ENCODE results near the gene ATP8B1. TPM values are rescaled to one million over a fixed set of nuclear protein-coding genes. Genes with fewer than 3 reads are reported as not detected.

Gene ATP8B1
- total RNA-seq, 4 donors from 2014 or later = 17.4 to 26.2 (median 23.4) TPM

DNA sequence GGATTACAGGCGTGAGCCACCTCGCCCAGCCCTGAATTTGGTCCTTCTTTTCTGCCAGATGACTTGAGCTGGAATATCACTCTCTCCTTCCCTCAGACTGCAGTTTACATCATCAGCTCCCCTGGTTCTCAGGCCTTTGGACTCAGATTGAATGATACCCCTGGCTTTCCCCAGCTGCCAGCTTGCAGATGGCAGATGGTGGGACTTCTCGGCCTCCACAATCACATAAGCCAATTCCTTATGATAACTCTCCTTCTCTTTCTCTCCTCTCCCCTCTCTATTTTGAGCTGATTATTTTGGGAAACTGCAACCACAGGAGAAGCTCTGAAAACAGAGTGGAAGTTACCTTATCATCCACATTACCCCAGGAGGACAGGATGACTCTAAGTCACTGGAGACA, 33.4 kb upstream of the ATP8B1 start:
- no peak overlapping the region for H3K27ac ChIP-seq
- TF ChIP-seq, protein P1, sequence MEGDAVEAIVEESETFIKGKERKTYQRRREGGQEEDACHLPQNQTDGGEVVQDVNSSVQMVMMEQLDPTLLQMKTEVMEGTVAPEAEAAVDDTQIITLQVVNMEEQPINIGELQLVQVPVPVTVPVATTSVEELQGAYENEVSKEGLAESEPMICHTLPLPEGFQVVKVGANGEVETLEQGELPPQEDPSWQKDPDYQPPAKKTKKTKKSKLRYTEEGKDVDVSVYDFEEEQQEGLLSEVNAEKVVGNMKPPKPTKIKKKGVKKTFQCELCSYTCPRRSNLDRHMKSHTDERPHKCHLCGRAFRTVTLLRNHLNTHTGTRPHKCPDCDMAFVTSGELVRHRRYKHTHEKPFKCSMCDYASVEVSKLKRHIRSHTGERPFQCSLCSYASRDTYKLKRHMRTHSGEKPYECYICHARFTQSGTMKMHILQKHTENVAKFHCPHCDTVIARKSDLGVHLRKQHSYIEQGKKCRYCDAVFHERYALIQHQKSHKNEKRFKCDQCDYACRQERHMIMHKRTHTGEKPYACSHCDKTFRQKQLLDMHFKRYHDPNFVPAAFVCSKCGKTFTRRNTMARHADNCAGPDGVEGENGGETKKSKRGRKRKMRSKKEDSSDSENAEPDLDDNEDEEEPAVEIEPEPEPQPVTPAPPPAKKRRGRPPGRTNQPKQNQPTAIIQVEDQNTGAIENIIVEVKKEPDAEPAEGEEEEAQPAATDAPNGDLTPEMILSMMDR (IDR thresholded peaks at IDR 0.05) = no peak
- TF ChIP-seq POLR2A (IDR thresholded peaks at IDR 0.05) (no peak), POLR2AphosphoS5 (IDR thresholded peaks at IDR 0.05) (no peak)
- H3K4me3 ChIP-seq = no peak overlapping the region
- peaks cover 0 to 4% (median 0%) of the 10 kb centered on the region in 3 donors for H3K9me3 ChIP-seq
- WGBS, 2 donors (ENCODE audit: low coverage in 1 of 2) = 100% methylated on average over 2 to 3 of the region's 3 CpGs
- no peaks in the 10 kb centered on the region for H3K27me3 ChIP-seq
- no peaks in the 10 kb centered on the region for H3K36me3 ChIP-seq
- no peak for ATAC-seq
- H3K4me1 ChIP-seq = no peaks in the 10 kb centered on the region

DNA sequence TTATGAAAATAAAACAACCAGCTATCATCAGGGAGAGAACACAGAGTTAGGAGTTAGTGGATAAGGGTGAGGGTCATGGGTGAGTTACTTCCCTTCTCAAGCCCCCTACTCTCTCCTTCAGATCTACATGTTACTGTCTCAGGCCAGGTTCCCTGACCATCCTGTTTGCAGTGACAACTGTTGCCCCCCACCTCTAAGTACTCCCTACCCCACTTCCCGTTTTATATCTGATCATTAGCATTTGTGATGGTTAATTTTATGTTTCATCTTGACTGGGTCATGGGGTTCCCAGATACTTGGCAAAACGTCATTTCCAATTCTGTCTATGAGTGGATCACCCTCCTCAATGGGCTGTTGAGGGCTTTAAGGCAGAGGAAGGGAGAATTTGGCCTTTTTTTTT, 32.8 kb upstream of the ATP8B1 start:
- Histone ChIP-seq H3K27me3 (no peaks in the 10 kb centered on the region), H3K4me3 (no peak overlapping the region), H3K9me3 (peaks cover 0 to 4% (median 0%) of the 10 kb centered on the region in 3 donors), H3K4me1 (no peaks in the 10 kb centered on the region), H3K27ac (no peak overlapping the region), H3K36me3 (no peaks in the 10 kb centered on the region)
- TF ChIP-seq EP300 (IDR thresholded peaks at IDR 0.05) (no peak), POLR2A (IDR thresholded peaks at IDR 0.05) (no peak), POLR2AphosphoS5 (IDR thresholded peaks at IDR 0.05) (no peak)
- TF ChIP-seq, protein P1 (IDR thresholded peaks at IDR 0.05) = no peak
- no peak for ATAC-seq
- 93 to 100% methylated on average over 2 of the region's 2 CpGs for WGBS, 2 donors (ENCODE audit: low coverage in 1 of 2)

DNA sequence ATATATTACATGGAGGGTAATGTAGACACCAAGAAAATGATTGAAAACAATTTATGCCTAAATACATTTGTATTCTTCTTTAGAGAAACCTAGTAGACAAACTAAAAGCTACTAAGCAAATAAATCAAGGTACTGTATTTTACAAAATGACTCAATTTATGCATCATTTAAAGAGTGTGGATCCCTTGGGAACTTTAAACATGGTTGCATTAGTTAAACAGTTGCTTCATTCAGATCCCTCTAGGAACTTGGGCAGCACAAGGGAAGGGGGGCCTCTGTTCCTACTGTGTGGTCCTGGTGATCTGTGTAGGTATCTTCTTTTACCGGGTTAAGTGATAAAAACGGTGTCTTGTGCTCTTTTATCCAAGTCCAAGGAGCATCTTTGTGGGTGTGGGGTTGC, 31.5 kb upstream of the ATP8B1 start:
- ATAC-seq = no peak
- WGBS, 2 donors (ENCODE audit: low coverage in 1 of 2) = no CpG with 5 or more reads among the region's 2 CpGs

DNA sequence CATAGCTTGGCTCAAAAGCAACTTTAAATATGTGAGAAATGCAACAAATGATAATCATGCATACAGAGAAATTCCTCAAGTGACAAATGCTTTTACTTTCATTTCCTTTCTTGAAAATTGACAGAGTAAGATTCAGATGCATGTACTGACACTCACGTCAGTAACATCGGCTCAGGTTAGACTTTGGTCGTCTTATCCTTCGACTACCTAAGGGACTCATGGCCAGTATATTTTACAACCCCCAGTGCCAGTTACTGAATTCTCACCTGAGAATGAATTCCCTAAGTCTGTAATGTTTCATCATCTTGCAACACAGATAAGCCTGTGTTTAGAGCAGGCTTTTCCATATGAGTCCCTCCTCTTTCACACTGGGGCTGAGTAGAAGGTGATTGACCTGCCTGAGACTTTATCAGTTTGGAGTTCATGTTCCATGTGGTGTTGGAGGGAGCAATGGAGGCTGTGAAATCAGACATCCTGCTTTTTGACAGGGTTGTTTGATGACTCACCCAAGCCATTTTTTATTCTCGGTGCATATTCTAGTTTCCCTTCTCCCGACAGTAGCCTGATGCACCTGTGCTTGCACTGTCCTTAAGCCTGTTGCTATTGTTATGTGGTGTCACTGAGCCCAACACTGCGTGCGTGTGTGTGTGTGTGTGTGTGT, 30.5 kb upstream of the ATP8B1 start:
- no peak for TF ChIP-seq POLR2A (IDR thresholded peaks at IDR 0.05)
- TF ChIP-seq, protein P1 (IDR thresholded peaks at IDR 0.05) = no peak
- no peak for TF ChIP-seq POLR2AphosphoS5 (IDR thresholded peaks at IDR 0.05)
- no peak for TF ChIP-seq EP300 (IDR thresholded peaks at IDR 0.05)
- no peak for ATAC-seq
- WGBS, 2 donors (ENCODE audit: low coverage in 1 of 2) = 49 to 63% methylated on average over 8 of the region's 8 CpGs
- H3K36me3 ChIP-seq = no peaks in the 10 kb centered on the region
- no peaks in the 10 kb centered on the region for H3K4me1 ChIP-seq
- peaks cover 0 to 4% (median 0%) of the 10 kb centered on the region in 3 donors for H3K9me3 ChIP-seq
- no peaks in the 10 kb centered on the region for H3K27me3 ChIP-seq
- no peak overlapping the region for H3K27ac ChIP-seq
- H3K4me3 ChIP-seq = no peak overlapping the region

More for the DNA sequence above, 31.5 kb upstream of the ATP8B1 start:
- Histone ChIP-seq H3K4me3 (no peak overlapping the region), H3K27ac (no peak overlapping the region), H3K27me3 (no peaks in the 10 kb centered on the region), H3K4me1 (no peaks in the 10 kb centered on the region), H3K36me3 (no peaks in the 10 kb centered on the region), H3K9me3 (peaks cover 0 to 4% (median 0%) of the 10 kb centered on the region in 3 donors)
- TF ChIP-seq POLR2AphosphoS5 (IDR thresholded peaks at IDR 0.05) = no peak
- TF ChIP-seq, protein P1 (IDR thresholded peaks at IDR 0.05) = no peak
- no peak for TF ChIP-seq EP300 (IDR thresholded peaks at IDR 0.05)
- no peak for TF ChIP-seq POLR2A (IDR thresholded peaks at IDR 0.05)

DNA sequence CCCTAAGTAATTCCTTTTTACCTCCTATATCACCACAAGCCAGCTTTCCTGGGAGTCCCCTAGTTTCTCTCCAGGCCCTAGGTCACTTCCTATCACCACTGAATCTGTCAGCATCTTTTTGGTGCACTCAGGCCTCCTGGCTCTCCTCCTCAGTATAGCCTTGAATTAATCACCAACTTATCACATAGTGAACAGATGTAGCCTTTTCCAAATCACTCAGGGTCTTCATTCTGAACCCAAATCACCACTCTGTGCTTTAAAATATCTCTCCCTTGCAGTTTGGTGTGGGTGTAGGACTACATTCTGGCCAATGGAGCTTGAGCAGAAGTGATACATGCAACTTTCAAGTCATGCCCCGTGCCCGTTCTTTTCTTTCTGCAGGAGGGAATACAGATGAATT, 29.6 kb upstream of the ATP8B1 start:
- 100% methylated on average over 1 of the region's 2 CpGs; no CpG with 5 or more reads in 1 of the 2 donors for WGBS, 2 donors (ENCODE audit: low coverage in 1 of 2)

More for the DNA sequence above, 29.6 kb upstream of the ATP8B1 start:
- no peaks in the 10 kb centered on the region for H3K36me3 ChIP-seq
- no peaks in the 10 kb centered on the region for H3K27me3 ChIP-seq
- H3K9me3 ChIP-seq = peaks cover 0 to 4% (median 0%) of the 10 kb centered on the region in 3 donors
- H3K27ac ChIP-seq = no peak overlapping the region
- H3K4me1 ChIP-seq = no peaks in the 10 kb centered on the region
- H3K4me3 ChIP-seq = no peak overlapping the region
- ATAC-seq = no peak
- TF ChIP-seq, protein P1 (IDR thresholded peaks at IDR 0.05) = no peak
- no peak for TF ChIP-seq POLR2AphosphoS5 (IDR thresholded peaks at IDR 0.05)
- no peak for TF ChIP-seq EP300 (IDR thresholded peaks at IDR 0.05)
- no peak for TF ChIP-seq POLR2A (IDR thresholded peaks at IDR 0.05)
